Esophagus muscularis mucosa (tissue), 3 donors: Measurements from ENCODE around the gene DAD1.

Experiments used
- POLR2A ChIP-seq: fragments of 450-650 bp; IDR thresholded peaks from one replicate; pipeline ENCODE4 v1.6.1; 2017; ENCODE audit warnings: antibody characterized with exemption, moderate library complexity, mild to moderate bottlenecking, low read depth
- TF ChIP-seq, protein P1 (sequence below), 3 experiments: fragments of 200-600 bp in 2 of 3; fragments of 450-650 bp in 1 of 3; sonication (generic) in 2 of 3; IDR thresholded peaks; one replicate each; pipeline ENCODE4 v1.5.1; 2017 to 2019; ENCODE audit warnings: antibody characterized with exemption in 3 of 3, mild to moderate bottlenecking in 2 of 3, moderate library complexity in 1 of 3

- TF ChIP-seq, protein P1, sequence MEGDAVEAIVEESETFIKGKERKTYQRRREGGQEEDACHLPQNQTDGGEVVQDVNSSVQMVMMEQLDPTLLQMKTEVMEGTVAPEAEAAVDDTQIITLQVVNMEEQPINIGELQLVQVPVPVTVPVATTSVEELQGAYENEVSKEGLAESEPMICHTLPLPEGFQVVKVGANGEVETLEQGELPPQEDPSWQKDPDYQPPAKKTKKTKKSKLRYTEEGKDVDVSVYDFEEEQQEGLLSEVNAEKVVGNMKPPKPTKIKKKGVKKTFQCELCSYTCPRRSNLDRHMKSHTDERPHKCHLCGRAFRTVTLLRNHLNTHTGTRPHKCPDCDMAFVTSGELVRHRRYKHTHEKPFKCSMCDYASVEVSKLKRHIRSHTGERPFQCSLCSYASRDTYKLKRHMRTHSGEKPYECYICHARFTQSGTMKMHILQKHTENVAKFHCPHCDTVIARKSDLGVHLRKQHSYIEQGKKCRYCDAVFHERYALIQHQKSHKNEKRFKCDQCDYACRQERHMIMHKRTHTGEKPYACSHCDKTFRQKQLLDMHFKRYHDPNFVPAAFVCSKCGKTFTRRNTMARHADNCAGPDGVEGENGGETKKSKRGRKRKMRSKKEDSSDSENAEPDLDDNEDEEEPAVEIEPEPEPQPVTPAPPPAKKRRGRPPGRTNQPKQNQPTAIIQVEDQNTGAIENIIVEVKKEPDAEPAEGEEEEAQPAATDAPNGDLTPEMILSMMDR (IDR thresholded peaks at IDR 0.05), result no peak
- TF ChIP-seq POLR2A, result no peak
These were observed 33.2 kb upstream of the DAD1 start for GRCh38 chr14:22622255-22622654.
